Neural cell (in vitro differentiated cells): ENCODE results near the gene ADRM1.

Source experiments
- CTCF ChIP-seq: fragments of 450-650 bp; IDR thresholded peaks from 2 replicates; pipeline ENCODE4 v1.5.1; 2014; ENCODE audit warnings: antibody characterized with exemption, mild to moderate bottlenecking, moderate library complexity; ENCODE audit not compliant: poor library complexity, severe bottlenecking
- EP300 ChIP-seq: fragments of 450-650 bp; conservative IDR thresholded peaks from 2 replicates; pipeline ENCODE4 v1.6.1; 2014; ENCODE audit warnings: antibody characterized with exemption, mild to moderate bottlenecking, moderate library complexity; ENCODE audit not compliant: poor library complexity, severe bottlenecking
- EZH2 ChIP-seq: fragments of 200-600, 300-800 bp; shearing (Covaris generic), sonication (generic); IDR thresholded peaks from 2 replicates; pipeline ENCODE4 v1.6.1; 2014; ENCODE audit warnings: antibody characterized with exemption, low read length, borderline replicate concordance, mild to moderate bottlenecking; ENCODE audit not compliant: insufficient read depth, poor library complexity, severe bottlenecking
- POLR2AphosphoS5 ChIP-seq: IDR thresholded peaks from 2 replicates; pipeline ENCODE4 v1.6.1; 2012
- REST ChIP-seq: IDR thresholded peaks from 2 replicates; pipeline ENCODE4 v1.6.1; 2012; ENCODE audit warnings: borderline replicate concordance
- SMC3 ChIP-seq: fragments of 450-650 bp; conservative IDR thresholded peaks from 2 replicates; pipeline ENCODE4 v1.6.1; 2014; ENCODE audit warnings: antibody characterized with exemption, mild to moderate bottlenecking, moderate library complexity; ENCODE audit not compliant: poor library complexity

- TF ChIP-seq POLR2AphosphoS5 (no peak), CTCF (no peak), EP300 (no peak), REST (no peak), EZH2 (no peak), SMC3 (no peak)
Observed at GRCh38 chr20:62282103-62282502, 20.7 kb upstream of the ADRM1 start.
